Measurements from ENCODE around the gene ATAD3B. TPM values are rescaled to one million over a fixed set of nuclear protein-coding genes. Genes with fewer than 3 reads are reported as not detected.
"Not testable (repeated sequence)": the region's sequence is repeated elsewhere in the genome, so short reads cannot be mapped to it uniquely, and the experiment has no call there.

The ATAD3B gene
- polyA plus RNA-seq, 1 donor from 2014 or later, result 57.2 TPM

DNA sequence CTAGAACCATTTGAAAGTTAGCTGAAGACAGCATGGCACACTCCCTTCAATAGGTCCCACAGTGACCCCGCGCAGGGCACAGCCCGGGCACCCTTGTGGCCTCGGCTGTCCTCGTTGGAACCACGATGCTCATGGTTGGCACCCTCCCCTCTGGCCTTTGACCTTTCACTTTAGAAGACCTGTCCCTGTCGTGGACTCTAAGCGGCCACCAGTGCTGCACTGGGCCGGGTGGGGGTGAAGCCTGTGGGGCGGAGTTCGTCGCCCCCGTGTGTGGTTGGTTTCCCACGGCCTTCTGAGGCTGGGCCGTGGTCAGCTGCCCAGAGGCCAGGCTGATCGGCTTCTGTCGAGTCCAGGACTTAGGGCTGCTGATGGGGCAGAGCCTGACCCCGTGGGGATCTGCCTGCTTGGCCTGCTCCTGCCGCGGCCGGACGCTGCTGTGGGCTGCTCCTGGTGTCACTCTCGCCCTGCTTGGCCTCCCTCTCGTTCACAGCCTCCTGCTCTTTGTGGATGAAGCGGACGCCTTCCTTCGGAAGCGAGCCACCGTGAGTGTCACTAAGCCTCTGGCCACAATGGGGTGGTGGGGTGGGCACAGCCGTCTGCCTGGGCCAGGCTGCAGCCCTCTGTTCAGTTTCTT is 53.3 kb downstream of the ATAD3B start:
- not testable (repeated sequence) for H3K27ac ChIP-seq (ENCODE audit: low read length); H3K4me3 ChIP-seq (ENCODE audit: low read length); H3K9ac ChIP-seq (ENCODE audit: low read length); H3K36me3 ChIP-seq (ENCODE audit: insufficient read depth, low read length); H3K79me2 ChIP-seq (replicated peaks; ENCODE audit: insufficient read depth, low read length); H2AFZ ChIP-seq (ENCODE audit: low read depth, low read length); H3K27me3 ChIP-seq (ENCODE audit: insufficient read depth, low read depth, low read length); H3K4me2 ChIP-seq (ENCODE audit: low read length); H4K20me1 ChIP-seq (ENCODE audit: insufficient read depth); H3K9me3 ChIP-seq (ENCODE audit: low read length); H3F3A ChIP-seq (ENCODE audit: insufficient read depth, low read length, poor library complexity, severe bottlenecking); H3K9me2 ChIP-seq (ENCODE audit: insufficient read depth, low read length)

DNA sequence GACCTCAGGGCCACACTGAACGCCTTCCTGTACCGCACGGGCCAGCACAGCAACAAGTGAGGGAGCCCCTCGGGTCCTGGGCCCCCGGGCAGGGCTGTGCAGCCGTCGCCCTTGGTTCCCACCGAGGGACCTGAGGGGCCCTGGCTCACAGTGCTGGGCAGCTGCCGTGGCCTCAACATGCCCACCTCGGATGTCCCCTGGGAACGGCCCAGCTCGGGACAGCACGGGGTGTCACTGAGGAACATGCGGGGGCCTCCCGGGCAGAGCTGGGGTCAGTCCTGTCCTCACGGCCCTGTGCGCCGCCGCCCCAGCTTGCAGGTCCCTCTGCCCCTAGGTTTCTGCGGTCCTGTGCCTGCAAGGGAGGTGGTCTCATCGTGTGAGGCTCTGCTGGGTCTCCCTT is 54.9 kb downstream of the ATAD3B start:
- not testable (repeated sequence) for H3K36me3 ChIP-seq (ENCODE audit: insufficient read depth, low read length); H3K4me3 ChIP-seq (ENCODE audit: low read length); H3K9me2 ChIP-seq (ENCODE audit: insufficient read depth, low read length); H3K79me2 ChIP-seq (replicated peaks; ENCODE audit: insufficient read depth, low read length); H3K9ac ChIP-seq (ENCODE audit: low read length); H3K4me2 ChIP-seq (ENCODE audit: low read length); H3K27ac ChIP-seq (ENCODE audit: low read length); H3K9me3 ChIP-seq (ENCODE audit: low read length); H3F3A ChIP-seq (ENCODE audit: insufficient read depth, low read length, poor library complexity, severe bottlenecking); H3K27me3 ChIP-seq (ENCODE audit: insufficient read depth, low read depth, low read length); H2AFZ ChIP-seq (ENCODE audit: low read depth, low read length); H4K20me1 ChIP-seq (ENCODE audit: insufficient read depth)

DNA sequence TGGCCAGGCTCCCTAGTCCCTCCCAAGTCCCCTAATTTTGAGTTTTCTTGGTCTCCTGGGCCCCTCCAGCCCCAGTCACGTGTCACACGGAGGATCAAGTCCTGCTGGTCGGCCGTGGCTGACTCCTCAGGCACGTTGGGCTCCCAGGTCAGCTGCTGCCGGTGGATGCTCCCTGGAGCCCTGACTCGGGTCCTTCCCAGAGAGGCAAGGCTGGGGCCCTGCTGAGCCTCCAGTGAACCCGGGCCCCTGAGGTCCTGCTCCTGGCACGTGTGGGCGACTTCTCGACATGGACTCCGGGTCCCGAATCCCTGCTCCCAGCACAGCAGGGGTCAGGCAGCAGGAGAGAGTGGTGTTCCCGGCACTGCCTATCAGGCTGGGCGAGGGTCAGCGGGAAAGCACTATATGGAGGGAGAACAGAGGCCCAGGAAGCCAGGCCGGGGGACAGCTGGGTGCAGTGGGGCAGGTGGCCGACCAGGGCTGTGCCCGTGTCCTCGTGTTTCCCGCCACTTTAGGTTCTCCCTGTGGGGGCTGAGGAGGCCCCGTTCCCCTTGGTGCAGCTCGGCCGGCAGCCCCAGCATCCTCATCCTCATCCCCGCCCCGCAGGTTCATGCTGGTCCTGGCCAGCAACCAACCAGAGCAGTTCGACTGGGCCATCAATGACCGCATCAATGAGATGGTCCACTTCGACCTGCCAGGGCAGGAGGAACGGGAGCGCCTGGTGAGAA is 55.7 kb downstream of the ATAD3B start:
- Histone ChIP-seq H3K36me3 (ENCODE audit: insufficient read depth, low read length) (no peaks in the 10 kb centered on the region), H4K20me1 (ENCODE audit: insufficient read depth) (no peaks in the 10 kb centered on the region), H3K79me2 (replicated peaks; ENCODE audit: insufficient read depth, low read length) (no peaks in the 10 kb centered on the region), H3K4me3 (ENCODE audit: low read length) (no peak overlapping the region), H2AFZ (ENCODE audit: low read depth, low read length) (no peak overlapping the region), H3K4me2 (ENCODE audit: low read length) (no peak overlapping the region), H3K9me3 (ENCODE audit: low read length) (no peaks in the 10 kb centered on the region), H3K9me2 (ENCODE audit: insufficient read depth, low read length) (no peaks in the 10 kb centered on the region), H3F3A (ENCODE audit: insufficient read depth, low read length, poor library complexity, severe bottlenecking) (no peaks in the 10 kb centered on the region), H3K27ac (ENCODE audit: low read length) (no peak overlapping the region), H3K27me3 (ENCODE audit: insufficient read depth, low read depth, low read length) (no peaks in the 10 kb centered on the region), H3K9ac (ENCODE audit: low read length) (no peak overlapping the region)
- TF ChIP-seq POLR2AphosphoS5 (IDR thresholded peaks at IDR 0.05) (no peak), EZH2 (IDR thresholded peaks at IDR 0.05; ENCODE audit: borderline replicate concordance, insufficient read depth, low read length, poor library complexity, severe bottlenecking) (no peak), RAD21 (conservative IDR thresholded peaks at IDR 0.05) (no peak), MXI1 (conservative IDR thresholded peaks at IDR 0.05; ENCODE audit: poor library complexity, severe bottlenecking) (no peak), EP300 (conservative IDR thresholded peaks at IDR 0.05; ENCODE audit: poor library complexity, severe bottlenecking) (no peak), SMC3 (conservative IDR thresholded peaks at IDR 0.05; ENCODE audit: poor library complexity) (no peak), TAF1 (IDR thresholded peaks at IDR 0.05; ENCODE audit: low read depth) (no peak)
- TF ChIP-seq, protein P1, sequence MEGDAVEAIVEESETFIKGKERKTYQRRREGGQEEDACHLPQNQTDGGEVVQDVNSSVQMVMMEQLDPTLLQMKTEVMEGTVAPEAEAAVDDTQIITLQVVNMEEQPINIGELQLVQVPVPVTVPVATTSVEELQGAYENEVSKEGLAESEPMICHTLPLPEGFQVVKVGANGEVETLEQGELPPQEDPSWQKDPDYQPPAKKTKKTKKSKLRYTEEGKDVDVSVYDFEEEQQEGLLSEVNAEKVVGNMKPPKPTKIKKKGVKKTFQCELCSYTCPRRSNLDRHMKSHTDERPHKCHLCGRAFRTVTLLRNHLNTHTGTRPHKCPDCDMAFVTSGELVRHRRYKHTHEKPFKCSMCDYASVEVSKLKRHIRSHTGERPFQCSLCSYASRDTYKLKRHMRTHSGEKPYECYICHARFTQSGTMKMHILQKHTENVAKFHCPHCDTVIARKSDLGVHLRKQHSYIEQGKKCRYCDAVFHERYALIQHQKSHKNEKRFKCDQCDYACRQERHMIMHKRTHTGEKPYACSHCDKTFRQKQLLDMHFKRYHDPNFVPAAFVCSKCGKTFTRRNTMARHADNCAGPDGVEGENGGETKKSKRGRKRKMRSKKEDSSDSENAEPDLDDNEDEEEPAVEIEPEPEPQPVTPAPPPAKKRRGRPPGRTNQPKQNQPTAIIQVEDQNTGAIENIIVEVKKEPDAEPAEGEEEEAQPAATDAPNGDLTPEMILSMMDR (IDR thresholded peaks at IDR 0.05; ENCODE audit: poor library complexity, severe bottlenecking), result no peak
- TF ChIP-seq, protein P2, sequence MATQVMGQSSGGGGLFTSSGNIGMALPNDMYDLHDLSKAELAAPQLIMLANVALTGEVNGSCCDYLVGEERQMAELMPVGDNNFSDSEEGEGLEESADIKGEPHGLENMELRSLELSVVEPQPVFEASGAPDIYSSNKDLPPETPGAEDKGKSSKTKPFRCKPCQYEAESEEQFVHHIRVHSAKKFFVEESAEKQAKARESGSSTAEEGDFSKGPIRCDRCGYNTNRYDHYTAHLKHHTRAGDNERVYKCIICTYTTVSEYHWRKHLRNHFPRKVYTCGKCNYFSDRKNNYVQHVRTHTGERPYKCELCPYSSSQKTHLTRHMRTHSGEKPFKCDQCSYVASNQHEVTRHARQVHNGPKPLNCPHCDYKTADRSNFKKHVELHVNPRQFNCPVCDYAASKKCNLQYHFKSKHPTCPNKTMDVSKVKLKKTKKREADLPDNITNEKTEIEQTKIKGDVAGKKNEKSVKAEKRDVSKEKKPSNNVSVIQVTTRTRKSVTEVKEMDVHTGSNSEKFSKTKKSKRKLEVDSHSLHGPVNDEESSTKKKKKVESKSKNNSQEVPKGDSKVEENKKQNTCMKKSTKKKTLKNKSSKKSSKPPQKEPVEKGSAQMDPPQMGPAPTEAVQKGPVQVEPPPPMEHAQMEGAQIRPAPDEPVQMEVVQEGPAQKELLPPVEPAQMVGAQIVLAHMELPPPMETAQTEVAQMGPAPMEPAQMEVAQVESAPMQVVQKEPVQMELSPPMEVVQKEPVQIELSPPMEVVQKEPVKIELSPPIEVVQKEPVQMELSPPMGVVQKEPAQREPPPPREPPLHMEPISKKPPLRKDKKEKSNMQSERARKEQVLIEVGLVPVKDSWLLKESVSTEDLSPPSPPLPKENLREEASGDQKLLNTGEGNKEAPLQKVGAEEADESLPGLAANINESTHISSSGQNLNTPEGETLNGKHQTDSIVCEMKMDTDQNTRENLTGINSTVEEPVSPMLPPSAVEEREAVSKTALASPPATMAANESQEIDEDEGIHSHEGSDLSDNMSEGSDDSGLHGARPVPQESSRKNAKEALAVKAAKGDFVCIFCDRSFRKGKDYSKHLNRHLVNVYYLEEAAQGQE (IDR thresholded peaks at IDR 0.05; ENCODE audit: borderline replicate concordance), result no peak
